HG03196 (cell line): ENCODE results near the gene BAHCC1.

Source experiments
- ATAC-seq: cut with Tn5 transposase; IDR thresholded peaks from one replicate; pipeline ENCODE4 v1.9.1; 2021; ENCODE audit not compliant: unreplicated experiment

BAHCC1 gene

DNA sequence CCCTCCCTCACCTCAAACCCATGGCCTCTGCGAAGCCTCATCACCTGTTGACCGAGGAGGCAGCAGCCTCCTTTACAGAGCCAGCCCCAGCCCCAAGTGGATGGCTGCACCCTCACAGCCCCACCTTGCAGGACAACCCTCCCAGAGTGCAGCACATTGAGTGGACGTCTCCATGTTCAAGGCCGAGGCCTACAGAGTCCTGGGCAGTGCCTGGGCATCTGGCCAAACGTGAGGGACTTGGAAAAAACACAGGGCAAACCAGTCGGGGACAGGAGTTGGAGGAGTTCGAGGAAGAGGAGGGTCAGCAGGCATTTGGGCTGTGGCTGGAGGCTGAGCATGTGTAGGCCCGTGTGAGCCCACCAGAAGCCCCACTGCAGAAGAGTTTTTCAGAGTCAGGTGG is 77.8 kb downstream of the BAHCC1 start:
- ATAC-seq = no peak

DNA sequence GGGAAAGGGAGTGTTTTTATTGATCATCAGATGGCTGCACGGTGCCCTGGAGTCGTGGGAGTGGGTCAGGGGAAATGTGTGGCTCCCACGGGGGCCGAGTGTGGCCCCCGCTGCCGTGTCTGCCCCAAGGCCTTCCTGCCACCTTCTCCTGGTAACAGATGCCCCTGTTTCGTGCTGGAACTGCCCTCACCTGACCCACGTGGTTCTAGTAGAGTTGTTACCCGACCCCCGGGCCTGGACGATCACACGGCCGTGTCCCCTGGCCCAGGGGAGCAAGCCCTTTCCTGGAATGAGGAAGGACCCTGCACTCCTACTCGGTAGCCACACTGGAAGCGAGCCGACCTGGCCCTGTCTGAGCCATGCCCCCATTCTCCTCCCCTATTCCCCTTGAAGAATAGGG is 79.7 kb downstream of the BAHCC1 start:
- ATAC-seq = no peak

DNA sequence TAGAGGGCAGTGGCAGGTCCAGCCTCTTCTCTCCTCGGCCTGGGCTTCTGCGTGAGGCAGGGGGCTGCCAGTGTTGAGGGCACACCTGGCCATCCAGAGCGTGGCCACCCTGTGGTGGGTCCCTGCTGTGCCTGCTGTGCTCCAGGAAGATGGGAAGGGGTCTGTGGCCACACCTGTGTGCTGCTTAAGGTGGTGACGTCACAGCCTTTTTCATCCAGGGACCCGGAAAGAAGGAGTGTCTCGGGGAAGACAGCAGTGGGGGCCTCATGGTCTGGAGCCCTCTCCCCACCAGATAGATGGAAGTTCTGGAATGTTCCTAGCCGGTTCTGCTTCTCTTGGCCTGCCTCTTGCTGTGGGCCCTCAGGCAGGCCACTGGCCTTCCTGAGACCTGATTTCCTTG is 80.8 kb downstream of the BAHCC1 start:
- ATAC-seq = no peak

DNA sequence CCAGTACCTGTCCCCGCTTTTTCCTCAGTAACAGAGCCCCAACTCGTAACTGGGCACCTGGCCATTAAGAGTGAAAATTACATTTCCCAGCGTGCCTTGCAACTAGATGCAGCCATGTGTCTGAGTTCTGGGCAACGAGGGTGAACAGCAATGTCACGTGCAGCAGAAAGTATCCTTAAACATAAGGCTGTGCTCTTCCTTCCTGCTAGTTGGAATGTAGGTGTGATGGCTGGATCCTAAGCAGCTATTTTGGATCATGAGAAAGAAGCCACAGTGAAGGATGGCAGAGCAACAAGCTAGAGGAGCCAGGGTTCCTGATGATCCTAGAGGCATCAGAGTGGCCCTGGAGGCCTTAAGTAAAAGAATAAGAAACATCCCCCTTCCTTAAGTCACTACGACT is 81.4 kb downstream of the BAHCC1 start:
- no peak for ATAC-seq

DNA sequence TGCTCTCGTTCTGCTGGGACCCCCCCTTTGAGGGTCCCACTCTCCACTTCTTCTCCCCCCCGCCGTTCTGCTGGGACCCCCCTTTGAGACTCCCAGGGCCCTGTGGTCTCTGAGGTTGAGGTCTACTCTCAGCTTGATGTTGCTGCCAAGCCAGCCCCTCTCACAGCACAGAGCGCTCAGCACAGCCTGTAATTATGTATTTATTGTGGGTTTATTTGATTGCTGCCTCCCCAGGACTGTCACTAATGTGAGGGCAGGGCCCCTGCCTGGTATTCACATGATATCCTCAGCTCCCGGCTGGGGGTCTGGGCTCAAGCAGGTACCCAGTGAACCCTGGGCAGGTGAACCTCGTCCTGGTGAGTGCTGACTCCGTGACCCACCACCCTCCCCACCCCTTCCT is 81.9 kb downstream of the BAHCC1 start:
- ATAC-seq = no peak

DNA sequence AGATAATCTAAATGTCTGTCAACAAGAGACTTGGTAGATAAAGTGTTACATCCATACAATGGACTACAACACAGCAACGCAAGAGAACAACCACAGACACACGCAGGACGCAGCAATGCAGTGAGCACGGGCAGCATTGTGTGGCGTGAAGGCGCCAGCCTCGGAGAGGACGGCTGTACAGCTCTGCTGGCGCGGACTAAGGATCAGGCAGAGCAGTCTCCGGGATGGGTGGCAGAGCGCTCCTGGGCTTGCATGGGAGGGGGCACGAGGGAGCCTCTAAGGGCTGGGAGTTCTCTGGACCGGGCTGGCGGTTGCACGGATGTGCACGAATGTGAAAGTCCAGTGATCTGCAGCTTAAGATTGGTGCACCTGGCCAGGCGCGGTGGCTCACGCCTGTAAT is 82.9 kb downstream of the BAHCC1 start:
- ATAC-seq = no peak

DNA sequence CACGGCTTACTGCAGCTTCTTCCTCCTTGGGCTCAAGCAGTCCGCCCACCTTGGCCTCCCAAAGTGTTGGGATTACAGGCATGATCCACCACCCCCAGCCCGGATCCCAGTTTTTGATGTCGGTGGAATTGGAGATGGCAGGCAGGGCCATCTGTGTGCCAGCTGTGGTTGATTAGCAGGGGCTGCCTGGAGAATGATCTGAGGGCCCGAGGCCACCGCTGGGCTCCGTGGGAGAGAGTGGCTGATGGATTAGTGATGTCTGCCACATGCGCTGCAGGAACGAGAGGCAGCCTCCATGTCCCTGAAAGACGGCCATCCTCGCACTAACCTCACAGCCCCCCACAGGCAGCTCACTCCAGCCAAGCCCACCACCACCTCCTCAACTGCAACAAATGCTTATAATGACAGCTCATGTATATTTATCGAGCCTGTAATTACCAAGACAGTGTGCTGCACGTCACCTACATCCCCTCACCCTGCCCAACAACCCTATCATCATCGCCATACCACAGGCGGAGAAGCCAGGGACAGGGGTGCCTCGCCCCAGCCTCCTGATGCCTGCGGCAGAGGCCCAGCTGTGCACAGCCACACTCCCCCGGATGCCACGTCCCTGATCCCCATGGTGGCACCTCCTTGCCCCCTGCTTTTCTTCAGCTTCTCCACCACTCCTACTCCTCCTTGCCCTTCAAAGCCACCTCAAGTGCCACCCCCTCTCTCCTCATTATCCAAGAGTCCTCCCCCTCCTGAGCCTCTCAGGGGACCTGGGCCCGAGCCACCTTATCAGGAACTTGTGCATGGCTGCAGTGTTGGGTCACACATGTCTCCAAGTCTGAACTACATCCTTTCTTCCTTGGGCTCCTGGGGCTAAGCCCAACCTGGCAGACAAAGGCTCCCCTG is 84.2 kb downstream of the BAHCC1 start:
- ATAC-seq = no peak

DNA sequence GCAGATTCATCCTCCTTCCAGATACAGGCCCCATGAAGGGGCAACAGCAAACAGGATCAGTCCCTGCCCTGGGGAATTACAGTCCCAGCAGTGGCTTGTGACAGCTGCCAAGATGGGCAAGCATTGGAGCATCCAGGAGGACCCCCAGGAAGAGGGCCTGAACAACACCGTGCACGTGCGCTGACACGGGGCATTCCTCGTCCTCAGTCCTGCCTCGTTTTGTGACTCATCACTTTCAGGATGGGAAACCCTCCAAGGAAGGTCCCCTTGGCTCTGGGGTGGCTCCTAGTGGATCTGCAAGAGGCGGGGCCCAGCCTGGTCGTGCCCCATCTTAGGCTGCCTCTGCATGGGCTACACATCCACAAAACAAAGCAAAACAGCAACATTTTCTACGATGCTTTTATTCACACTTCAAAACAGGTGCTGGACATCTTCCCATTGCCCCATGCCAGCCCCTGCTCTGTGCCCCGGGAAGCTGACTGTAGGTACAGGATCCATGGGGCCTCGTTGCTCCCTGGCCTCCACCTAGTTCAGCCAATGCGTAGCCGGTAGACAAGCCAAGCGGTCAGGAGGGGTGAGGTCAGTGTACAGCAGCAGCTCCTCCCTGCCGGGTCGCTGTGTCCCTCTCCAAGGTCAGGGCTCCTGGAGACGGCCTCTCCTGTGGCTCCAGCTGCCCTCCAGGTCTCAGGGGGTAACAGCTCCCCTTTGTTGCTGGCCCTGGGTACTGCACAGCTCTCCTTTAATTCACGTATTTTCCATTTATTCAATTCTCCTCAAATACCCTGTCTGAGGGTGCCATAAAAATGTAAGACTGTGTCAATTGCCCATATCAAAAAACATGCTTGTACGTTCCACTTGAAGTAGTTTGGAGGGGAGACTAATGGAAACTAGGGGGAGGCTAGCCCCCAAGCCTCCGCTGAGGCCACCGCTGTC is 85.1 kb downstream of the BAHCC1 start:
- no peak for ATAC-seq

DNA sequence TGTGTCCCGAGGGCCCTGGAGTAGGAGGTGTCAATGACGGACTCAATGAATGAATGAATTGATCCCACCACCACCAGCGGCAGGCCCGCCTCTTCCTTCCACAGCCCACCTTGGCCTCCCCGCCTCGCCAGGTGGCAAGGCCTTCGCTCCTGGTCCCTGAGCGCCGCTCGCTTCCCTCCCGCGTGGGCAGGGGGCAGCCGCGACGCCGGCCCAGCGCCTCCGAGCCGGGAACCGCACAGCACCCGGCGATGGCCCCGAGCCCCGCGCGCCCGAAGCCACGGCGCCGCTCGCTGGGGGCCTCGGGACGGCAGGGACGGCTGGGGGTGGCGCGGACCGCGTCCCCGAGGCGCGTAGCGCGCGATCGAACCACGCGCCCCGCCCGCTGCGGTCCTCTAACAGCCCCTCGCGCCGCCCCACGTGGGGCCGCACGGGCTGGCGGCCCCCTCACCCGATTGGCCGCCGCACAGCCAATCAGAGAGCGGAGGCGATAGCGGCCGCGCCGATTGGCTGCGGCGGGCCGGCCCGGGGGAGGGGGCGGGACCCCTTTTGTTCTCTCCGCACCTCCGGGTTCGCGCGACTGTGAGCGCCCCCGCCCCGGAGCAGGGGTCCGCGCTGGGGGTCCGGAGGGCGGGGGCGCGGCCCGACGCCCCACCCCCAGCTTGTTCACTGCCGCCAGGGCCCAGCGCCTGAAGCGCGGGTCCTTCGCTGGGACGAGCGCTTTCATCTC is 86.0 kb downstream of the BAHCC1 start:
- ATAC-seq = no peak

DNA sequence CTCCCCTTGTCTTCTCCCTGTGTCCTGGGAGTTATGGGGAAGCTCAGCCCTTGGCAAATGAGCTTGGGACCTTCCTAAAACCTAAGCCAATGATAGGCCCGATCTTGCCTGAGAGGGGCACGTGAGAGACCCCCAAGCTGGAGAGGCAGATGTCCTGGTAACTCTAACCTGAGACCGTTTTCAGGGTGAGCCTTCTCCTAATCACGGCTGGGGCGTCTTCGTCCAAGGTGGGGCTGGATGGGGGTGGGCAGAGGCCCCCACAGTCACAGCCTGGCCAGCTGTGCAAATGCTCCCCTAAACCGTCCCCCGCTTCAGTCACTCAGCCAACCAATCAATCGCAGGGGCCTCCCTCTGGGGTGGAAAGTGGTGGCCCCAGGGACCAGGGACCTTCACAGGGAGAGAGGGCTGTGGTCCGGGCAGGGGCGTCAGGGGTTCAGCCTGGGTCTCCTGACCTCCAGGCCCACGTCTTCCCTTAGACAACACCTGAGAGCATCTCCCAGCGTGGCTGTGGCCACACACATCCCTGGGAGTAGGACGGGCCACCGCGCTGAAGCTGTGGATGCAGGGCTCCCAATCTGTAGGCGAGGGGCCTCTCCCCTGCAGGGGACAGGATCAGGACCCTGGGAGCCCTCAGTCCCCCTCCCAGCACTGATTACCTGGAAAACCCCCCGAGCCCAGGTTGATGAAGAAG is 86.7 kb downstream of the BAHCC1 start:
- ATAC-seq = no peak

DNA sequence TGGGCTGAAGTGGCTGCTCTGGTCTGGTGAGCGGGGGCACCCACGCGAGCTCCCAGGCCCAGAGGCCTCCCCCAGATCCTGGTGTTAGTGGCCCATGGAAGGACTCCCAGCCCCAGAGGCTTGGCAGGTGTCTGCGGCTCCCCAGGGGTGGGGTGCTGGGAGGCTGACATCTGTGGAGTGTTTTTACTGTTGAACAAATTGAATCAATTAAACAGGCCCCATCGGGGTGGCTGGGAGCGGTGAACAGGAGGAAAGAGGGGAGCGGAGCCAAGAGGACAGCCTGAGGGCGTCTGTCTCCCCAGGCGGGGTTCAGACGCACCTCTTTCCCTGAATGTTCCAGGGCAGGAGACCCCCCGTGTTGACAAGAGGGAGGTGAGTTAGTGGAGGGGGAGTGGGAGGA is 87.4 kb downstream of the BAHCC1 start:
- ATAC-seq = no peak

DNA sequence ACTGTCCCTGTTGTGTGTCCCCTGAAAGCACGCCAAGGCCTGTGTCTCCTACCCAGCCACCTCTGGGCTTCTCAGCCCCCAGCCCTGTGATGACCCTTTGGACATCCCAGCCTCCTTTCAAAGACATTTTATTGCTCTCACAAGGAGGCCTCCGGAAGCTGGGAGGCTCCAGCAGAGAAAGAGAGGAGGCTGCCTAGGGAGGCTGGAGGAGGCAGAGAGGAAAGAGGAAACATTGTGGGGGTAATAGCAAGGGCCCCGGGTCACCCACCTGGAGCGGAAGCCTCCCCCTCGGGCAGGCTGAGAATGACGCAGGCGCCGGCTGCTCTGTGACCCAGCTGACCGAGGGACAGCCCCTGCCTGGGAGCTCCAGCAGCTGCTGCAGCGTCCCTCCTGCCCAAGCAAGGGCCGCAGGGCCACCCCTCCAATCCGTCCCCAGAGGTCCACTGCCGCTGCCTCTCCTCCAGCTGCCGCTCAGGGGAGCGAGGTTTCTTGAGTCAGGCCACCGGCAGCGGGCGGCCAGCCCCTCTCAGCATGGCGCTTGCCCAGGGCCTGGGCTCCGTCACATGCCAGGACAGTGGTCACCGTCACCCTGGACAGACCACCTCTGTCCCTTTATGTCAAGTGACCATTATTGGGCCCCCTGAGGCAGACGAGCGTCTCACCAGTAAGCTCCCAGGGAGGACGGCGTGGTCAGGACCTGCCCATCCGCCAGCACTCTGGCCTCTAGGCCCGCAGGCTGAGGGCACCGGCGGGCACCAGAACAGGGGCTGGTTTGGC is 88.0 kb downstream of the BAHCC1 start:
- ATAC-seq = no peak

DNA sequence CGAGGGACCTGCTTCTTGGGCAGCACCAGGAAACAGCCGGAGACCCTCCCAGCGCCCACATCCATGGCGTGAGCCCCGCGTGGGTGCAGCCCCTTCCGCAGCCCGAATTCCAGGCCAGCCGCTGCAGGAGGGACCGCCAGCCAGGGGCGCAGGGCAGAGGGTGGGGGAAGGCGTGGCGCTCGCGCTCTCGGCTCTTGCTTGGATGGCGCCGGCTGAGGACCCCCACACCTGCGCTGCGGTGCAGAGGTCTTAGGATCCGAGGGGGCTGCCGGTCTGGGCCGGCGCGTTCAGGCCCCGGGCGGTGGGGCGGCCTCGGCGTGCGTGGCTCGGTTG is 88.6 kb downstream of the BAHCC1 start:
- no peak for ATAC-seq

DNA sequence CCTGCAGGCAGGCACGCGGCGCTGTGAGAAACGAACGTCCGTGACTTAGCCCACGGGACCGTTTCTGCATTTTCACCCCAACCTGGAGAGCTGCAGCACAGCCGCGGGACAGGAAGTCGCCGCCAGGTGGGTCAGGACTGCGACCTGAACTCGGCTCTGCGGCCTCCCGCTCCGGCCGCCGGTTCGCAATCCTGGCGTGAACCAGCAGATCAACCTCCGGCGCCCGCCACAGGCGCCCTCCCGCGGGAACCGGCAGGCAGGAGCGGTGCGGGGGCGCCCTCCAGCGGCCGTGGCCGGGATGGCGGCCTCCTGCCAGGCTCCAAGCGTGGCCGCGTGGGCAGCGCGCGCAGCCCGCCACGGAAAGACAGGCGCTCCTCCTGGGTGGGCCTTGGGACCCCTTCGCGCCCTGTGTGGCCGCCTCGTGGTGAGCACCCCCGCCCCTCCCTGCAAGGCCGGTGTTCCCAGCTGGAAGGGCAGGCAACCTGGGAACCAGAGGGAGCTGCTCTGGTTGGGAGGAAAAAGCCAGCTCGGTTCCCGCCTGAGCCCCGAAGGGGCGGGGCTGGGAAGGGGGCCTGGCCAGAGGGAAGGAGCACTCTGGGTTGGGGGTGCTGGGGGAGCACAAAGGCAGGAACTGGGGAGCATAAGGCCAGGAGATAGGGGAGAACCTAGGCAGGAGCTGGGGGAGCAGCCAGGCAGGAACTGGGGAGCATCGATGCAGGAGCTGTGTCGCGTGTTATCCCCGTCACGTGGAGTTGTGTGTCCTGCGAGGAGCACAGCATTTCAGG is 89.1 kb downstream of the BAHCC1 start:
- ATAC-seq = peak; percentile 49

DNA sequence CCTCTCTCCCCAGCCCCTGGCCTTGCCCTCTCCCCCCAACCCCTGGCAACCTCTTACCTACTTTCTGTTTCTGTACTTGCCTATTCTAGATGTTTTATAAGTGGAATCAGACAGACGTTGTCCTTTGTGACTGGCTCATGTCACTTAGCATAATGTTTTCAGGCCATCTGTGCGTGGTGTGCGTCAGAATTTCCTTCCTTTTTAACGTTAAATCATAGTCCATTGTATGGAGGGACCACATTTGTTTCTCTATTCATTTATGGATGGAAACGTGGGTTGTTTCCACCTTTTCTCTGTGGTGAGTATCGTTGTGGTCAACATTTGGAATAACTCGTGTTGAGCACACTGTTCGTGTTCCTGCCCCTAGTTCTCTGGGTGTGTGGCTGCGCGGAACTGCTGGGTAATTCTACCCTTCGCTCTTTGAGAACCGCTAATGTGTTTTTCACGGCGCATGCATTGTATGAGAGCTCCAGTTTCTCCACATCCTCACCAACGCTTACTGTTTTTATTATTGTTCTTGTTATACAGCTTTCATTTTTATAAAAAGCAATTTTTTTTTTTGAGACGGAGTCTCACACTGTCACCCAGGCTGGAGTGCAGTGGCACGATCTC is 91.0 kb downstream of the BAHCC1 start:
- no peak for ATAC-seq

DNA sequence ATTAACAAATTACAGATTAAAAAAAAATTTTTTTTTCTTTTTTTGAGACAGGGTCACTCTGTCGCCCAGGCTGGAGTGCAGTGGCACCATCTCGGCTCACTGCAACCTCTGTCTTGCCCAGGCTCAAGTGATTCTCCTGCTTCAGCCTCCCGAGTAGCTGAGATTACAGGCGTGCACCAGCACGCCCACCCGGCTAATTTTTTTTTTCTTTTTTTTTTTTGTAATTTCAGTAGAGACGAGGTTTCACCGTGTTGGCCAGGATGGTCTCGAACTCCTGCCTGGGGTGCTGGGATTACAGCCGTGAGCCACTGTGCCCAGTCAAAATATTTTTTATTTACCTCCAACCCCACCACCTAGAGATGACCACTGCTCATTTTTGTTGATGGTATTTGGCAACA is 91.8 kb downstream of the BAHCC1 start:
- ATAC-seq = no peak

DNA sequence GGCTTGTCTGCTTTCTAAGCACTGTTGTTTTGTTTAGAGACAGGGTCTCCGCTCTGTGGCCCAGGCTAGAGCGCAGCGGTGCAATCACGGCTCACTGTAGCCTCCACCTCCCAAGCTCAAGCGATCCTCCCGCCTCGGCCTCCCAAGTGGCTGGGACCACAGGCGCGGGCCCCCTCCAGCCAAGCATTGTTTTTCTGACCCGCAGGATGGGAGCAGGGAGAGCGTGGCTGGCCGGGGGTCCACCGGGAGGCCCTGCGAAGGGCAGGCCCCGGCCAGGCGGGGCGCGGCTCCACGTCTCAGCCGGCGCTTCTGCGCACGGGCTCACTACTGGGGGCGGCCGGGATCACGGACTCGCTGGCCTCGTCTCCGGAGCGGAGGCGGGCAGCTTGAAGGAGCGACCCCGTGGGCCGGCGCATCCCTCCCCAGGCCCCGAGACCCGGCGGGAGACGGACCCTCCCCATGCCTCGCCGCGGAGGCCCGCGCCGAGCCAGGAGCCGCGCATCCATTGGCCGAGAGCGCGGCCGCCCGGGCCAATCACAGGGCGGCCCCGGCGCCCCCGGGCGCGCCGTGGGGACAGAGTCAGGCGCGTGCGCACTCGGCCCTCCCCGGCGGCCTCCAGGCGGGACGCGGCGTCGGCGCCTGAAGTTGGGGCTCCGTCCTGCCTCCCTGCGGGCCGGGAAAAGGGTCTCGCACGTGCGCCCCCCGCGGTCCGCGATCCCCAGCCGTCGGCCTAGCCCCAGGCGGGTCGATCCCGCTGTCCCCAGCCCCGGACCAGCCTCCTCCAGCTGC is 92.4 kb downstream of the BAHCC1 start:
- ATAC-seq = peak; percentile 40

DNA sequence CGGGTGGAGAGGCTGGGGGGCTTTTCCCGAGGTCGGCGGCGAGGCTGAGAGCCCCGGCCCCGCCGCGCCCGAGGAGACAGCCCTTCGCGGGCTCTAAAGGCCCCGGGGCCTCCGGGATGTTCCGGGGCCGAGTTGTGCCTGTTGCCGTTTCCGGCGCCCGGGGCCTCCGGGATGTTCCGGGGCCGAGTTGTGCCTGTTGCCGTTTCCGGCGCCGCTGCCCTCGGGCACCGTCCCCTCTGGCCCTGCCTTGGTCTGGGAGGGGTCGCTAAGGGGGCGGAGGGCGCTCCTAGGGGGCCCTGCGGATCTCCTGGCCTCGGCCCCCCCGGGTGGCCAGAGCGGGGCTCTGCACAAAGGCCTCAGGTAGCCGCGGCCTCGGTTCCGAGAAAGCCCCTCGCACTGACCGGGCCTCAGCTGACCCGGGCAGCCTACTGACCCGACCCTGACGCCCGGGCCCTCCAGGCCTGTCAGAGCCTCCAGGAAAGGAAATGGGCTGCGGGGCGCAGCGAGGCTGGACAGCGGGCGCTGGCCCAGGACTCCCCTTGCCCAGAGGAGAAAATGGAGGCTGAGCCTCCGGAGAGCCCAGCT is 93.1 kb downstream of the BAHCC1 start:
- ATAC-seq = no peak
